ENCODE measurements around the gene MALRD1.

Gene MALRD1

GRCh38 chr10:19576576-19576975, 528.0 kb downstream of the MALRD1 start:
- no peak for DNase-seq (ENCODE audit: low spot score)
- CTCF ChIA-PET = interaction anchor here (0.6 kb wide), 1 partner anchor 1089 kb away, joined by 7 read pairs; no protein-coding TSS in a partner anchor
- H3K27ac ChIP-seq = no peak overlapping the region
- POLR2A ChIA-PET (ENCODE audit: low non-redundant PET) = no interaction called here
- no peak for TF ChIP-seq CTCF (conservative IDR thresholded peaks at IDR 0.05; ENCODE audit: low read depth)

- DNase-seq (ENCODE audit: low spot score) = no peak
- TF ChIP-seq CTCF (conservative IDR thresholded peaks at IDR 0.05; ENCODE audit: low read depth) = no peak
- no peak overlapping the region for H3K27ac ChIP-seq
- CTCF ChIA-PET = no interaction called here
- POLR2A ChIA-PET (ENCODE audit: low non-redundant PET) = no interaction called here
Measured at GRCh38 chr10:19577381-19577780, 528.8 kb downstream of the MALRD1 start.

- TF ChIP-seq CTCF (conservative IDR thresholded peaks at IDR 0.05; ENCODE audit: low read depth) = no peak
- no peak overlapping the region for H3K27ac ChIP-seq
- DNase-seq (ENCODE audit: low spot score) = no peak
- ChIA-PET CTCF (no interaction called here), POLR2A (ENCODE audit: low non-redundant PET) (no interaction called here)
Measured at GRCh38 chr10:19577807-19578206, 529.2 kb downstream of the MALRD1 start.

- TF ChIP-seq CTCF (conservative IDR thresholded peaks at IDR 0.05; ENCODE audit: low read depth) = no peak
- ChIA-PET CTCF (no interaction called here), POLR2A (ENCODE audit: low non-redundant PET) (no interaction called here)
- no peak overlapping the region for H3K27ac ChIP-seq
- DNase-seq (ENCODE audit: low spot score) = no peak
Measured at GRCh38 chr10:19578571-19578970, 530.0 kb downstream of the MALRD1 start.

GRCh38 chr10:19579761-19580545, 531.4 kb downstream of the MALRD1 start:
- DNase-seq (ENCODE audit: low spot score) = no peak
- H3K27ac ChIP-seq = no peak overlapping the region
- no peak for TF ChIP-seq CTCF (conservative IDR thresholded peaks at IDR 0.05; ENCODE audit: low read depth)
- CTCF ChIA-PET = no interaction called here
- POLR2A ChIA-PET (ENCODE audit: low non-redundant PET) = no interaction called here

- TF ChIP-seq CTCF (conservative IDR thresholded peaks at IDR 0.05; ENCODE audit: low read depth) = no peak
- CTCF ChIA-PET = no interaction called here
- no peak for DNase-seq (ENCODE audit: low spot score)
- POLR2A ChIA-PET (ENCODE audit: low non-redundant PET) = no interaction called here
- H3K27ac ChIP-seq = no peak overlapping the region
Measured at GRCh38 chr10:19580691-19581090, 532.1 kb downstream of the MALRD1 start.
